ENCODE measurements around the gene TIRAP.

GRCh38 chr11:126311401-126312291, 28.8 kb downstream of the TIRAP start:
- no peak for TF ChIP-seq YY1 (IDR thresholded peaks at IDR 0.05; ENCODE audit: low read depth, low read length)
- TF ChIP-seq CTCF (IDR thresholded peaks at IDR 0.05; ENCODE audit: control extremely low read depth in 1 of 3, insufficient read depth in 1 of 3, low read depth in 1 of 3, low read length in 3 of 3), result no peak
- no peak for TF ChIP-seq HDAC6 (IDR thresholded peaks at IDR 0.05; ENCODE audit: low read depth, low read length)
- no peak for TF ChIP-seq CBX8 (IDR thresholded peaks at IDR 0.05; ENCODE audit: borderline replicate concordance, low read depth, low read length)
- TF ChIP-seq EGR1 (IDR thresholded peaks at IDR 0.05; ENCODE audit: borderline replicate concordance, low read depth, low read length), result no peak
- no peak for TF ChIP-seq MAFK (IDR thresholded peaks at IDR 0.05; ENCODE audit: low read depth, low read length)

All from H1 (cell line).